Thyroid gland (tissue), 4 donors: ENCODE results near the gene PLCL2.

Source experiments
- CTCF ChIP-seq, 6 experiments: fragments of 200-600 bp in 3 of 6; fragments of 450-650 bp in 3 of 6; sonication (generic) in 3 of 6; IDR thresholded peaks; one replicate each; pipeline ENCODE4 v1.5.1; 2016 to 2019; ENCODE audit warnings: antibody characterized with exemption in 6 of 6, mild to moderate bottlenecking in 2 of 6, inconsistent platforms in 1 of 6, moderate library complexity in 1 of 6
- POLR2A ChIP-seq, 2 donors: fragments of 450-650 bp; IDR thresholded peaks; one replicate each; pipeline ENCODE4 v1.6.1; 2017; ENCODE audit warnings: antibody characterized with exemption in 2 of 2, mild to moderate bottlenecking in 2 of 2, moderate library complexity in 1 of 2

GRCh38 chr3:17115186-17115585 is 230.4 kb downstream of the PLCL2 start:
- TF ChIP-seq POLR2A (IDR thresholded peaks at IDR 0.05) (no peak), CTCF (IDR thresholded peaks at IDR 0.05) (no peak)
